WTC11 (cell line): ENCODE data around the gene ASMTL. TPM values are rescaled to one million over a fixed set of nuclear protein-coding genes. Genes with fewer than 3 reads are reported as not detected.

Source experiments
- ATAC-seq: fragments of 200-7000 bp; cut with Tn5 transposase; 2 replicates; pipeline ENCODE4 v1.10.0; 2021; ENCODE audit warnings: mild to moderate bottlenecking, moderate library complexity
- CTCF ChIA-PET: fragments of 300-600 bp; sonication (Branson Sonifier 250); formaldehyde crosslinking; loops from one replicate; lab custom pipeline; 2021; ENCODE audit warnings: antibody characterized with exemption; lab: Charles Lee
- POLR2A ChIA-PET: fragments of 350-600 bp; sonication (Branson Sonifier 250); formaldehyde crosslinking; loops from one replicate; lab custom pipeline; 2021; ENCODE audit warnings: antibody characterized with exemption; lab: Charles Lee
- DNase-seq: peaks from one replicate; pipeline ENCODE4 v3.0.0; 2021; ENCODE audit warnings: low spot score
- H3K27ac Mint-ChIP-seq: 2 replicates; pipeline ENCODE4 v1.8.0; 2021; ENCODE audit warnings: mixed read lengths
- H3K27me3 Mint-ChIP-seq: 2 replicates; pipeline ENCODE4 v1.8.0; 2021; ENCODE audit warnings: low read depth, mild to moderate bottlenecking, moderate library complexity, mixed read lengths
- H3K36me3 Mint-ChIP-seq: 2 replicates; pipeline ENCODE4 v1.8.0; 2021; ENCODE audit warnings: mixed read lengths
- H3K4me1 Mint-ChIP-seq: 2 replicates; pipeline ENCODE4 v1.8.0; 2022; ENCODE audit warnings: mixed read lengths
- H3K4me3 Mint-ChIP-seq: 2 replicates; pipeline ENCODE4 v1.8.0; 2021; ENCODE audit warnings: mild to moderate bottlenecking, moderate library complexity, mixed read lengths
- H3K9me3 Mint-ChIP-seq: 2 replicates; pipeline ENCODE4 v1.8.0; 2021; ENCODE audit warnings: mixed read lengths
- ATF1 ChIP-seq: sonication (generic); formaldehyde crosslinking; IDR thresholded peaks from 2 replicates; pipeline ENCODE4 v1.8.1; 2023; ENCODE audit warnings: mild to moderate bottlenecking, moderate library complexity, missing genetic modification reagents
- ATF6 ChIP-seq: sonication (generic); formaldehyde crosslinking; IDR thresholded peaks from 2 replicates; pipeline ENCODE4 v1.8.1; 2023; ENCODE audit warnings: mild to moderate bottlenecking, missing genetic modification reagents
- CREB1 ChIP-seq: sonication (generic); formaldehyde crosslinking; IDR thresholded peaks from 2 replicates; pipeline ENCODE4 v1.8.0; 2023; ENCODE audit warnings: mild to moderate bottlenecking, missing genetic modification reagents
- CREM ChIP-seq: sonication (generic); formaldehyde crosslinking; IDR thresholded peaks from 2 replicates; pipeline ENCODE4 v1.8.1; 2022; ENCODE audit warnings: mild to moderate bottlenecking, missing genetic modification reagents, moderate library complexity
- ELF4 ChIP-seq: sonication (generic); formaldehyde crosslinking; IDR thresholded peaks from 2 replicates; pipeline ENCODE4 v1.8.1; 2022; ENCODE audit warnings: low read depth, mild to moderate bottlenecking, moderate library complexity, missing genetic modification reagents
- EMX1 ChIP-seq: fragments of 250-450 bp; sonication (Bioruptor Pico); IDR thresholded peaks from 2 replicates; pipeline ENCODE4 v1.8.0; 2021; ENCODE audit warnings: mild to moderate bottlenecking
- ESRRA ChIP-seq: sonication (generic); formaldehyde crosslinking; IDR thresholded peaks from 2 replicates; pipeline ENCODE4 v1.8.1; 2022; ENCODE audit warnings: mild to moderate bottlenecking, missing genetic modification reagents, borderline replicate concordance
- FOXJ3 ChIP-seq: sonication (generic); formaldehyde crosslinking; IDR thresholded peaks from 2 replicates; pipeline ENCODE4 v1.9.0; 2021; ENCODE audit warnings: missing genetic modification reagents, mild to moderate bottlenecking, borderline replicate concordance
- JUN ChIP-seq: sonication (generic); formaldehyde crosslinking; IDR thresholded peaks from 2 replicates; pipeline ENCODE4 v1.8.0; 2023; ENCODE audit warnings: mild to moderate bottlenecking, missing genetic modification reagents
- NFYB ChIP-seq: sonication (generic); formaldehyde crosslinking; conservative IDR thresholded peaks from 2 replicates; pipeline ENCODE4 v1.8.0; 2022; ENCODE audit warnings: low read depth, missing genetic modification reagents
- OVOL2 ChIP-seq: fragments of 250-450 bp; sonication (Bioruptor Pico); IDR thresholded peaks from 2 replicates; pipeline ENCODE4 v1.9.0; 2021; ENCODE audit warnings: mild to moderate bottlenecking, borderline replicate concordance
- PRRX2 ChIP-seq: fragments of 250-450 bp; sonication (Bioruptor Pico); IDR thresholded peaks from 2 replicates; pipeline ENCODE4 v1.8.0; 2021; ENCODE audit warnings: mild to moderate bottlenecking
- RORB ChIP-seq: fragments of 250-450 bp; sonication (Bioruptor Pico); IDR thresholded peaks from 2 replicates; pipeline ENCODE4 v1.9.0; 2021; ENCODE audit warnings: mild to moderate bottlenecking
- SMAD4 ChIP-seq: sonication (generic); formaldehyde crosslinking; IDR thresholded peaks from 2 replicates; pipeline ENCODE4 v1.8.0; 2022; ENCODE audit warnings: mild to moderate bottlenecking, missing genetic modification reagents
- SOX15 ChIP-seq: fragments of 250-450 bp; sonication (Bioruptor Pico); IDR thresholded peaks from 2 replicates; pipeline ENCODE4 v1.9.0; 2021; ENCODE audit warnings: mild to moderate bottlenecking
- SP1 ChIP-seq: sonication (generic); formaldehyde crosslinking; conservative IDR thresholded peaks from 2 replicates; pipeline ENCODE4 v1.8.1; 2022; ENCODE audit warnings: missing genetic modification reagents
- ZBTB21 ChIP-seq: sonication (generic); formaldehyde crosslinking; IDR thresholded peaks from 2 replicates; pipeline ENCODE4 v1.8.1; 2023; ENCODE audit warnings: mild to moderate bottlenecking, missing genetic modification reagents, borderline replicate concordance
- ZNF121 ChIP-seq: sonication (generic); formaldehyde crosslinking; IDR thresholded peaks from 2 replicates; pipeline ENCODE4 v1.8.0; 2023; ENCODE audit warnings: missing genetic modification reagents
- ZNF219 ChIP-seq: sonication (generic); formaldehyde crosslinking; IDR thresholded peaks from 2 replicates; pipeline ENCODE4 v1.8.0; 2023; ENCODE audit warnings: missing genetic modification reagents, mild to moderate bottlenecking, borderline replicate concordance
- ZNF317 ChIP-seq: sonication (generic); formaldehyde crosslinking; IDR thresholded peaks from 2 replicates; pipeline ENCODE4 v1.8.1; 2023; ENCODE audit warnings: low read depth, mild to moderate bottlenecking, moderate library complexity, missing genetic modification reagents, borderline replicate concordance
- ZNF423 ChIP-seq: fragments of 250-450 bp; sonication (Bioruptor Pico); IDR thresholded peaks from 2 replicates; pipeline ENCODE4 v2.1.2; 2022; ENCODE audit warnings: mild to moderate bottlenecking, moderate library complexity
- total RNA-seq: library from RNA; stranded (reverse); gene quantifications from 3 replicates; pipeline ENCODE4 v1.2.3, GENCODE V29; 2021
- TF ChIP-seq, protein P1 (sequence below): sonication (generic); formaldehyde crosslinking; IDR thresholded peaks from 2 replicates; pipeline ENCODE4 v1.8.1; 2022; ENCODE audit warnings: low read depth, mild to moderate bottlenecking, moderate library complexity, missing genetic modification reagents, borderline replicate concordance
- TF ChIP-seq, protein P2 (sequence below): sonication (generic); formaldehyde crosslinking; IDR thresholded peaks from 2 replicates; pipeline ENCODE4 v1.8.1; 2022; ENCODE audit warnings: low read depth, missing genetic modification reagents, borderline replicate concordance
- TF ChIP-seq, protein P3 (sequence below): sonication (generic); formaldehyde crosslinking; IDR thresholded peaks from 2 replicates; pipeline ENCODE4 v1.8.1; 2022; ENCODE audit warnings: missing genetic modification reagents, borderline replicate concordance
- TF ChIP-seq, protein P4 (sequence below): fragments of 250-450 bp; sonication (Bioruptor Pico); IDR thresholded peaks from 2 replicates; pipeline ENCODE4 v1.9.0; 2021; ENCODE audit warnings: mild to moderate bottlenecking
- TF ChIP-seq, protein P5 (sequence below): sonication (generic); formaldehyde crosslinking; IDR thresholded peaks from 2 replicates; pipeline ENCODE4 v1.8.0; 2022; ENCODE audit warnings: mild to moderate bottlenecking, missing genetic modification reagents

The ASMTL gene
- total RNA-seq, 1 experiment from 2014 or later, result 70.6 TPM

DNA sequence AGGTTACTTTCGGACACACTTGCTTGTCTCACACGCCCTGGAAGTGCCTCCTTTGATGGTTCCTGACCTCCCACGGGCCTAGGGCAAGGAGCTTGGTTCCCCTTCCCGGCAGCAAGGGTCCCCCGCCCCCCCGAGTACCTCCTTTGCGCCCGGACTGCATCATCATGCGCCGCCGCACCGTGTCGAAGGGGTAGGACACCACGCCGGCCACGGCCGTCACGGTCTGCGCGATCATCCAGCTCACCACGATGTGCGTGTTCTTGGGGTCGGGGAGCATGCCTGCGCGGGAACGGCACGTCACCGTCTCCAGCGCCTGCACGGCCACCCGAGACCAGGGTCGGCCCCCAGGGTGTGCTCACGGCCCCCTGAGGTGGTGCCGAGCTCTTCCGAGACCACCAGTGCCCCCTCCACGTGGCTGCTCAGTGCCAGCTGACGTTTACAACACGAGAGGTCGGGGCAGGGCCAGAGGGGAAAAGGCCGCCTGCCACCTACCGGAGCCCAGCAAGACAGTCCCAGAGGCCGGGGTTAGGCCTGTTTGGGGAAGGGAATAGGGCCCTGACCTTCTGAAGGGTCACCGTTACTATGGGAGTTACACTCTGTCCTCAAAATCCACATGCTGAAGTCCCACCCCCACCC, 65.5 kb downstream of the ASMTL start:
- CTCF ChIA-PET, result no interaction called here
- peak overlapping the region; percentile 91; the same call in 1 of the 2 replicates for H3K27ac Mint-ChIP-seq
- no peak overlapping the region for H3K4me3 Mint-ChIP-seq

DNA sequence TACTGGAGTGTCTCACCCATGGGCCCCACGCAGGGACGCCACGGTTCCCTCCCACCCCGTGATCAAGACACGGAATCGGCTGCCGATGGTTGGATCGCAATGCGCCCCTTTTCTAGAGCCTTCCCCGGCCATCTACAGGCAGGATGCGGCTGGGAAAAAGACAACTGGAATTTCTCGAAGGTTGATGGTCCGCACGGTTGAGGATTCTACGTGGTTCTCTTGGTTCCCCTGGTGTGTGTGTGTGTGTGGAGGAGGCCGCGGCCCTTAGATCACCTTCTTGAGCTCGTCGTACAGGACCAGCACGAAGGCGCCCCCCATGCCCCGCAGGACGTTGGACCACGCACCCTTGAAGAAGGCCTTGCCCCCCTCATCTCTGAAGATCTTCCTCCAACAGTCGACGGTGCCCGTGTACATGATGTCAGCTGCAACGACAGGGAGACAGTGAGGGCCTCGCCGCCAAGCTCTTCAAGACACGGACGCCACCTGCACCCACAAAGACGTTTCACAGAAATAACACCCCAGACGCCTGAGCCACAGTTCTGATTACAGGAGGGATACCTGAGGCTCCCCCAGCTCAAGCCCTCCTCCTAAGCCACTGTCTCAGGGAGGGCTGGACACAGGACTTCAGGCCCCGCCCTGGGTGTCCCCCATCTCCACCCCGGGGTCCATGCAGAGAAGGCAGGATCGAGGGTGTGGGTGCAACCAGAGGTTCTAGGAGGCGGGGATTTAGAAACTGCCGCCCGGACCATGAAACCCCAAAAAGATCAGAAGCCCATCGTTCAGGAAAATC, 66.2 kb downstream of the ASMTL start:
- DNase-seq (peak; percentile 9), ATAC-seq (no peak)
- ChIA-PET POLR2A (no interaction called here), CTCF (no interaction called here)
- H3K4me1 Mint-ChIP-seq, result peaks cover 34% of the 10 kb centered on the region
- H3K9me3 Mint-ChIP-seq, result no peaks in the 10 kb centered on the region
- H3K36me3 Mint-ChIP-seq, result peaks cover 73% of the 10 kb centered on the region
- TF ChIP-seq ATF1 (CRISPR knock-in tag) (no peak), CREM (no peak), SMAD4 (CRISPR knock-in tag) (no peak), ZNF423 (CRISPR knock-in tag) (no peak), RORB (CRISPR knock-in tag) (no peak), ATF6 (no peak), FOXJ3 (CRISPR knock-in tag) (no peak), ZBTB21 (no peak), SOX15 (CRISPR knock-in tag) (no peak), SP1 (CRISPR knock-in tag) (no peak), ZNF219 (no peak), PRRX2 (CRISPR knock-in tag) (no peak), CREB1 (no peak), EMX1 (CRISPR knock-in tag) (no peak), OVOL2 (CRISPR knock-in tag) (no peak), NFYB (CRISPR knock-in tag) (no peak)
- TF ChIP-seq, protein P1, sequence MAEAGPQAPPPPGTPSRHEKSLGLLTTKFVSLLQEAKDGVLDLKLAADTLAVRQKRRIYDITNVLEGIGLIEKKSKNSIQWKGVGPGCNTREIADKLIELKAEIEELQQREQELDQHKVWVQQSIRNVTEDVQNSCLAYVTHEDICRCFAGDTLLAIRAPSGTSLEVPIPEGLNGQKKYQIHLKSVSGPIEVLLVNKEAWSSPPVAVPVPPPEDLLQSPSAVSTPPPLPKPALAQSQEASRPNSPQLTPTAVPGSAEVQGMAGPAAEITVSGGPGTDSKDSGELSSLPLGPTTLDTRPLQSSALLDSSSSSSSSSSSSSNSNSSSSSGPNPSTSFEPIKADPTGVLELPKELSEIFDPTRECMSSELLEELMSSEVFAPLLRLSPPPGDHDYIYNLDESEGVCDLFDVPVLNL (CRISPR knock-in tag), result no peak
- TF ChIP-seq, protein P2, sequence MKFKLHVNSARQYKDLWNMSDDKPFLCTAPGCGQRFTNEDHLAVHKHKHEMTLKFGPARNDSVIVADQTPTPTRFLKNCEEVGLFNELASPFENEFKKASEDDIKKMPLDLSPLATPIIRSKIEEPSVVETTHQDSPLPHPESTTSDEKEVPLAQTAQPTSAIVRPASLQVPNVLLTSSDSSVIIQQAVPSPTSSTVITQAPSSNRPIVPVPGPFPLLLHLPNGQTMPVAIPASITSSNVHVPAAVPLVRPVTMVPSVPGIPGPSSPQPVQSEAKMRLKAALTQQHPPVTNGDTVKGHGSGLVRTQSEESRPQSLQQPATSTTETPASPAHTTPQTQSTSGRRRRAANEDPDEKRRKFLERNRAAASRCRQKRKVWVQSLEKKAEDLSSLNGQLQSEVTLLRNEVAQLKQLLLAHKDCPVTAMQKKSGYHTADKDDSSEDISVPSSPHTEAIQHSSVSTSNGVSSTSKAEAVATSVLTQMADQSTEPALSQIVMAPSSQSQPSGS, result no peak
- TF ChIP-seq, protein P3, sequence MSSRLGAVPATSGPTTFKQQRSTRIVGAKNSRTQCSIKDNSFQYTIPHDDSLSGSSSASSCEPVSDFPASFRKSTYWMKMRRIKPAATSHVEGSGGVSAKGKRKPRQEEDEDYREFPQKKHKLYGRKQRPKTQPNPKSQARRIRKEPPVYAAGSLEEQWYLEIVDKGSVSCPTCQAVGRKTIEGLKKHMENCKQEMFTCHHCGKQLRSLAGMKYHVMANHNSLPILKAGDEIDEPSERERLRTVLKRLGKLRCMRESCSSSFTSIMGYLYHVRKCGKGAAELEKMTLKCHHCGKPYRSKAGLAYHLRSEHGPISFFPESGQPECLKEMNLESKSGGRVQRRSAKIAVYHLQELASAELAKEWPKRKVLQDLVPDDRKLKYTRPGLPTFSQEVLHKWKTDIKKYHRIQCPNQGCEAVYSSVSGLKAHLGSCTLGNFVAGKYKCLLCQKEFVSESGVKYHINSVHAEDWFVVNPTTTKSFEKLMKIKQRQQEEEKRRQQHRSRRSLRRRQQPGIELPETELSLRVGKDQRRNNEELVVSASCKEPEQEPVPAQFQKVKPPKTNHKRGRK (CRISPR knock-in tag), result no peak
- TF ChIP-seq, protein P4, sequence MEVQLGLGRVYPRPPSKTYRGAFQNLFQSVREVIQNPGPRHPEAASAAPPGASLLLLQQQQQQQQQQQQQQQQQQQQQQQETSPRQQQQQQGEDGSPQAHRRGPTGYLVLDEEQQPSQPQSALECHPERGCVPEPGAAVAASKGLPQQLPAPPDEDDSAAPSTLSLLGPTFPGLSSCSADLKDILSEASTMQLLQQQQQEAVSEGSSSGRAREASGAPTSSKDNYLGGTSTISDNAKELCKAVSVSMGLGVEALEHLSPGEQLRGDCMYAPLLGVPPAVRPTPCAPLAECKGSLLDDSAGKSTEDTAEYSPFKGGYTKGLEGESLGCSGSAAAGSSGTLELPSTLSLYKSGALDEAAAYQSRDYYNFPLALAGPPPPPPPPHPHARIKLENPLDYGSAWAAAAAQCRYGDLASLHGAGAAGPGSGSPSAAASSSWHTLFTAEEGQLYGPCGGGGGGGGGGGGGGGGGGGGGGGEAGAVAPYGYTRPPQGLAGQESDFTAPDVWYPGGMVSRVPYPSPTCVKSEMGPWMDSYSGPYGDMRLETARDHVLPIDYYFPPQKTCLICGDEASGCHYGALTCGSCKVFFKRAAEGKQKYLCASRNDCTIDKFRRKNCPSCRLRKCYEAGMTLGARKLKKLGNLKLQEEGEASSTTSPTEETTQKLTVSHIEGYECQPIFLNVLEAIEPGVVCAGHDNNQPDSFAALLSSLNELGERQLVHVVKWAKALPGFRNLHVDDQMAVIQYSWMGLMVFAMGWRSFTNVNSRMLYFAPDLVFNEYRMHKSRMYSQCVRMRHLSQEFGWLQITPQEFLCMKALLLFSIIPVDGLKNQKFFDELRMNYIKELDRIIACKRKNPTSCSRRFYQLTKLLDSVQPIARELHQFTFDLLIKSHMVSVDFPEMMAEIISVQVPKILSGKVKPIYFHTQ (CRISPR knock-in tag), result no peak
- H3K27me3 Mint-ChIP-seq, result no peaks in the 10 kb centered on the region
- no peak overlapping the region for H3K27ac Mint-ChIP-seq
- no peak overlapping the region; the same call in 1 of the 2 replicates for H3K4me3 Mint-ChIP-seq

More for the DNA sequence above, 65.5 kb downstream of the ASMTL start:
- POLR2A ChIA-PET, result no interaction called here
- no peak for ATAC-seq
- H3K4me1 Mint-ChIP-seq, result peaks cover 30% of the 10 kb centered on the region
- TF ChIP-seq ZNF121 (CRISPR knock-in tag) (no peak; the same call in 1 of the 2 replicates), ESRRA (CRISPR knock-in tag) (no peak), ZNF317 (CRISPR knock-in tag) (no peak), EMX1 (CRISPR knock-in tag) (no peak), JUN (no peak), ELF4 (CRISPR knock-in tag) (no peak), ATF1 (CRISPR knock-in tag) (no peak)
- TF ChIP-seq, protein P5, sequence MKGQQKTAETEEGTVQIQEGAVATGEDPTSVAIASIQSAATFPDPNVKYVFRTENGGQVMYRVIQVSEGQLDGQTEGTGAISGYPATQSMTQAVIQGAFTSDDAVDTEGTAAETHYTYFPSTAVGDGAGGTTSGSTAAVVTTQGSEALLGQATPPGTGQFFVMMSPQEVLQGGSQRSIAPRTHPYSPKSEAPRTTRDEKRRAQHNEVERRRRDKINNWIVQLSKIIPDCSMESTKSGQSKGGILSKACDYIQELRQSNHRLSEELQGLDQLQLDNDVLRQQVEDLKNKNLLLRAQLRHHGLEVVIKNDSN (CRISPR knock-in tag), result no peak
- TF ChIP-seq, all 79 proteins: peak for 0
- Mint-ChIP-seq H3K27me3 (no peaks in the 10 kb centered on the region), H3K36me3 (peaks cover 73% of the 10 kb centered on the region), H3K9me3 (no peaks in the 10 kb centered on the region)
- peak; percentile 7 for DNase-seq
